CD4-positive, alpha-beta T cell treated with Interleukin-6 for 4 hours (primary cell): ENCODE measurements around the gene KIF6.
"Not testable (repeated sequence)": the region's sequence is repeated elsewhere in the genome, so short reads cannot be mapped to it uniquely, and the experiment has no call there.

Source experiments
- DNase-seq: peaks from one replicate; pipeline ENCODE4 v3.0.0-alpha.2; 2020; ENCODE audit warnings: mixed read lengths

KIF6 gene, protein sequence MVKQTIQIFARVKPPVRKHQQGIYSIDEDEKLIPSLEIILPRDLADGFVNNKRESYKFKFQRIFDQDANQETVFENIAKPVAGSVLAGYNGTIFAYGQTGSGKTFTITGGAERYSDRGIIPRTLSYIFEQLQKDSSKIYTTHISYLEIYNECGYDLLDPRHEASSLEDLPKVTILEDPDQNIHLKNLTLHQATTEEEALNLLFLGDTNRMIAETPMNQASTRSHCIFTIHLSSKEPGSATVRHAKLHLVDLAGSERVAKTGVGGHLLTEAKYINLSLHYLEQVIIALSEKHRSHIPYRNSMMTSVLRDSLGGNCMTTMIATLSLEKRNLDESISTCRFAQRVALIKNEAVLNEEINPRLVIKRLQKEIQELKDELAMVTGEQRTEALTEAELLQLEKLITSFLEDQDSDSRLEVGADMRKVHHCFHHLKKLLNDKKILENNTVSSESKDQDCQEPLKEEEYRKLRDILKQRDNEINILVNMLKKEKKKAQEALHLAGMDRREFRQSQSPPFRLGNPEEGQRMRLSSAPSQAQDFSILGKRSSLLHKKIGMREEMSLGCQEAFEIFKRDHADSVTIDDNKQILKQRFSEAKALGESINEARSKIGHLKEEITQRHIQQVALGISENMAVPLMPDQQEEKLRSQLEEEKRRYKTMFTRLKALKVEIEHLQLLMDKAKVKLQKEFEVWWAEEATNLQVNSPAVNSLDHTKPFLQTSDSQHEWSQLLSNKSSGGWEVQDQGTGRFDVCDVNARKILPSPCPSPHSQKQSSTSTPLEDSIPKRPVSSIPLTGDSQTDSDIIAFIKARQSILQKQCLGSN

DNA sequence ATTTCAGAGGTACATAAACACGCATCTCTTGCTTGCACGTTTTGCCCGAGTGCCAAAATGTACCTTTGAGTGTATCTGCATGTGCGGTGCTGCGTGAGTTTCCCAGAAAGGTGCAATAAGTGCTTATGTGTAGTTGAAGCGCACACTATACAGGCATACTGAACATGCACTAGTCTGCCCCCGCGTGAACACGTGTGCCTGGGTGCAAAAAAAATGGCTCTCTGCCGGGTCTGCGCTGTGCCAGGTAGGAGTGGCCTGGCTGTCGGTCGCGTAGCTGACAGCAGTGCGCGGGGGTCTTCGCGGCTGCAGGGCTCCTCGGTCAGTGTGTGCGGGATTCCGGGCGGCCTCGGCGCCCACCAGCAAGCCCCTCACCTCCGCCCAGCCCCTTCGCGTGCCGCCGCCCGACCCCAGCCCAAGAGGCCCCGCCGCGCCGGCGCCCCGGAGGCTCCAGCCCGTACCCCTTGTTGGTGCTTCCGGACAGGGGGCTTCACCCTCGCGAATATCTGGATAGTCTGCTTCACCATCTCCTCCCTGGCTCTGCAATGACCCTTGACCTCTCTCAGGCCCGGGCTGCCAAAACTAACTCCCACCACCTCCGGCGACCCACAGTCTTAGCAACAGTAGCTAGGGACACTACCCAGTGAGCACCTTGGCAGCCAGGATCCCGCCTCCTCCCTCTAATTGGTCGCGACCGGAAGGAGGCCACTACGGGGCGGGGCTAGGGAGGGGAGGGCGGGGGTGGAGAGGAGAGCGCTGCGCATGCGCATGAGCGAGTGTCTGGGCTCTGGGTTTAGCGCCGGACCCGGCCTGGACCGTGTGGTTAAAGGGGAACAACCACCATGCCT, at the start of gene KIF6:
Gene KIF6 (minus strand): TSS at position 622 of the 845 bp plus-strand sequence. CDS start 98 bp downstream, at position 524.
- DNase-seq, result peak; percentile 86

DNA sequence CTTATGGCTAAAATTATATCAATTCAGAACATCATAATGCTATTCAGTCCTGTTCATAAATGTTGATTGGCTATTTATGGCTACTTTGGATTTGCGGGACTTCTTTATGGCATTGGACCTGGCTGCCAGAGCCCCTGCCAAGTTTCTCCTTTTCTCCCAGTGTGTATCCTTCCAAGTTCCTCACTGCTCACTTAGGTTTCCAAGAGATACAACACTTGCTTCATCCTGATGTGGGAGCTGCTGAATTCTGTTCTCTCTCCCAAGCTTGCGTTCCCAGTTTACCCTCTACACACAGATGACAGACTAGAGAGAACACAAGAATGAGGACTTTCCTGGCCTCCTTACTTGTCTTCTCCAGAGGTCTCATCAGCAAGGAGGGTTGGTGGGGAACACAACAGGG, 48.6 kb upstream of the KIF6 start:
- no peak for DNase-seq

DNA sequence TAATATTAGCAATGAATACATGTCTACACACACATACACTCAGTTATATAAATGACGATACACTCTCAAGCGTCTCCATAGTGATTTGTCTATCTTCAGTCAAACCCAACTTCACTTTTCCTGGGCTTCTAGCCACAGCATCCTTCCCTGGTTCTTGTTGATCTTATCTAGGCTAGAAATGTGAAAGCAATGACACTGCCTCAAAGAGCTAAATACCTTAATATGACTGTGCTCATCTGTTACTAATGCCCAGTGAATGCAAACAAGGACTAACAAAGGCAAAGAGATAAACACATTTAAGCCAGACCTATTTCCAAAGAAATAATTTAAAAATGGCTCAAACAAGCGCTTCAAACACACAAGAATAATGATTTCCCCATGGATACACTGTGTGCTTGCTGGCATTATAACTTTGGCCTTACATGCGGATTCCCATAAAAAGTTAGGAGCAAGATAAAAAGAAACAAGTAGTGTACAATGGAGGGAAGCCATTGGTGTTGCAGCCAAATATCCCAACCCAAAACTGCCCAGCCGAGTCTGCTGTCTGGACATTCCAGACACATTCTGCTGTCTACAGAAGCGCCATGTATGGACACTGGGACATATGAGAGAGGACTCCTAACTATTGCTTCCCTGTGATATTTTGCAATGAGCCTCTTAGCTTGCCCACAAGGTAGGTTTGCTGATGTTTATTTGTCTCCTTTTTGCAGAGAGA, 47.5 kb upstream of the KIF6 start:
- DNase-seq, result no peak

DNA sequence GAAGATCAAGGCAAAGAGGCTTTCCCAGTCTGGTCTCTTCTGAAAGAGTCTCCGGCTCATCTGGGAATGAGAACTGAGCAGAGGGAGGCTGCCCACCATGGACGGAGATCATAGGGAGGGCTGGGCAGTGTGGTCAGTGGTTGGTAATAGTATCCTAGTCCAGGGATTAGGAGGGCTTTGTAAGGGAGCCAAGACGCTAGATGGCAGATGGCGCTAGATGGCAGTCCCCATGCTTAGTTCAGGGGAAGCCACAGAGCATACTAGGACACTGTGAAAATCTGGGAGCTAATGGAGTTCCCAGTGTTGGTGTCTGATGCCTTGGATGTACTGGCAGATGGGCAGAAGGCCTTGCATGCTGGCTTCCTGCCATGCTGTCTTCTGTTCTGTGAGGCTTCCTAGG, 45.2 kb upstream of the KIF6 start:
- no peak for DNase-seq

DNA sequence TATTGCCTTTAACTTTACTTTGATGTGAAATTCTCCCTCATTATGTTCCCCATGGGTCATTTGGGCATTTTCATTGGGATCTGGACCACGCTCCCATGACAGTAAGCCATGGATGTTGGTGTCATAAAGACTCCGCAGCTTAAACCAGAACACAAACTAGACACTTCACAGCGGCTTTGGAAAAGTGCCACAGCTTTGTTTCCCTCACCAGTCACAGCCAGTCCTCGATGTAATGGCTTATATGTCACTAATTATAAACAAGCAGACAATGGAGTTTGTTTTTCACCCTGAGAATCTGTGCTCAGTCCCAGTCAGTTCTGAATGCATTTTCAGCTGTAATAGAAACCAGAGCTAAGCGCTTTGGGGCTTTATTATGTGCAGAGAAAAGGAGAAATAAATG, 43.8 kb upstream of the KIF6 start:
- DNase-seq, result no peak

DNA sequence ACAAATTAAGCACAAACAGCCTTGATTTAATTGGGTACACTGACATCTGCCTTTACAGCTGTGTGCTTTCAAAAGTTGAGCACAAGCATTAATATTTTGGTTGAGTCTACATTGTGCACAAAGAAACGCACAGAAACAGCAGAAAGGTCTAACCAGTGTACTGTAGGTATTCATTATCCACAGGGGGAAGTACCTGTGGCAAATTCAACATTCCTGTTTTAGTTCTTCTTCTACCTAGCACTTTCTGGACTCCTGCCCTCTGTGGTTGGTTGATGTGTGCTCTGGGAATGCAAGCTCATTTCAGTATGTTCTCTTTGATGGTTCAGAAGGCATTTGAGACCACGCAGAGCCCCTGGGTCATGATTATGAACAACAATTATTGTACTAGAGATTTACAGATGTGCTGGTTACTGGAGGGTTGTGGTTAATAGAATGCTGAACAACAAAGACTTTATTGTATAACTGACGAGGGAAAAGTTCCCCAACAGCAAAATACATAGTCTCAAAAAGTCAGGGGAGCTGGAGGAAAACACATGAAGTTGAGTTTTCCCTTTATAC, 40.4 kb upstream of the KIF6 start:
- no peak for DNase-seq

DNA sequence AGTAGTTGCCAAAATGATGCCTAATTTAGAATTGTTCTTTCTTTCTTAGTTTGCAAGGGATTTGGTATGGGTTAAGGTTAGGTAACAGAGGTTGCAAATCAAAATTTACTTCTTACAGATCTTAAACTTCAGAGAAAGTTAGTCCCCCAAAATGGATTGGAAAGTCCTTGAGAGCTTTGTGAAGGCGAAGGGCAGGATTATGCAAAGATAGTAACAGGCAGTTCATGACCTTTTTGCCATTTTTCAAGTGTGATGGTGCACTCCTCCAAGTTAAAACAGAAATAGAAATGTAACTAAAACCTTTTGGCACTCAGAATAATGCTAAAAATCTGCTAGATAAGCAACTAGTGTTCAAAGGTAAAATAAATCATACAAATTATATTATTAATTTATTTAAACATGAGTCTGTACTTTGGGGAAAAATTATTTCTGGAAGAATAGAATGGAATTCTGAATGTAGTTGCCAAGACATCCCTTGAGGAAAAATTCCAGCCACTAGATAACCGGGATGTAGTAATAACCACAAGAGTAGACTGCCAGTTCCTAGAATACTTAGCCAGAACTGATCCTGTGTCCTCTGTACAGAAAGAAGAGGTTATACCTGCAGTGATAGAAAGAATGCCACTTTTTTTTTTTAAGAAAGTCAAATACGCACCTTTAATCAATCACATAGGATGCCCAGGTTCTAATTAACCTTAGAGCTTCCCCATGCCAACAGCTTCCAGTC, 35.2 kb upstream of the KIF6 start:
- DNase-seq, result no peak

DNA sequence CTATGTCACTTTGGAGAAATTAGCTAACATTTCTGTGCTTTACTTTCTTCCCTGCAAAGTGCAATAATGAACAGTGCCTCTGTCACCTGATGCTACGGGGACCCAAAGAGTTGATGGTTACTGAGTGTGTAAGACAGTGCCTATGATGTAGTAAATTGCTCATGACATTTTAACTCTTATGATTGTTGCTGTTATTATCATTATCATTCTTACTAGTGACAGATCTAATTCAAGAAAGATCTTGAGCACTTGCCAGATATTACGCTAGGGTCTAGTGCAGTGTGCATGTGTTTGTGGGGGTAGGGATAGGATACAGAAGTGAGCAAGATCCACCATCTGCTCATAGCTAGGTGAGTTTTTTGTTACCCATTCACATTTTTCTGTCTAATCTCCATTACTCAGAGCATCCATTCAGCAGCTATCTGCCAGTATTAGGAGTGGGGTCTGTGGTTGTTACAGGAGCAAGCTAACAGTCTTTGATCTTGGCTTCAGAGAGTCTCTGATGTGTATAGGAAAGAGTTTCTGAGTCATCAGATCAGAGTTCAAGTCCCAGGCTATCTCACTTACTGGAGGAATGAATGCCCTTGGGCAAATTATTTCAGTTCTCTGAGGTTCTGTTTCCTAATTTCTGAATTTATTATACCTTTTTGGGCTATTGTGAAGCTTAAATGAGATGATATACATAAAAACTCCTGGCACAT, 33.8 kb upstream of the KIF6 start:
- no peak for DNase-seq

DNA sequence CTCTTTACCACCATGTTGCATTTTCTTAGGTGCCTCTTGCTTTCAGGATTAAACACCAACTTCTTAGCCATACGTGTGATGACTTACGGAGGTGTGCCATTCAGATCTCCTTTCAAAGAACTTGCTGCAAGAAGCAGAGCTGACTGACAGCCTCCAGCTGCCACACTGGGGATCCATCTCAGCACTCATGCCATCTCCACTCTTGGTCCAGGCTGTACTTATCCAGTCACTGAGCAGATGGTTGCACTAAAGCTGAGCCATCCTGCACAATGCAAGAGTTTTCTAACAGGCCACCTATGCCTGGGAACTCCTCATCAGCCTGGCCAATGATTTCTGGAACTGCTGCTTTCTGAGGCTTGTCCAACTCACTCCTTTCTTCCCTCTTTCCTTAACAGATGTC, 31.4 kb upstream of the KIF6 start:
- DNase-seq, result no peak

DNA sequence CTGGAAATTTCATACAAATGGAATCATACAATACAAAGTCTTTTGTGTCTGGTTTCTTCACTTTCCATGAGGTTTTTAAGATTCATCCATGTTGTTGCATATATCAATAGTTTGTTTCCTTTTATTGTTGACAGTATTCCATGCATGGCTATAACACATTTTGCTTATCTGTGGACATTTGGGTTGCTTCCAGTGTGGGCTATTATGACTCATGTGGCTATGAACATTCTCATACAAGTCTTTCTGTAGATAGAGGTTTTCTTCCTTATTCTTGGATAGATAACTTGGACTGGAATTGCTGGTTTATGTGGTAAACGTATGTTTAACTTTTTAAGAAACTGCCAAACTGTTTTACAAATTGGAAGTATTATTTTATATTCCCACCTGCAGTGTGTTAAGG, 30.0 kb upstream of the KIF6 start:
- no peak for DNase-seq

DNA sequence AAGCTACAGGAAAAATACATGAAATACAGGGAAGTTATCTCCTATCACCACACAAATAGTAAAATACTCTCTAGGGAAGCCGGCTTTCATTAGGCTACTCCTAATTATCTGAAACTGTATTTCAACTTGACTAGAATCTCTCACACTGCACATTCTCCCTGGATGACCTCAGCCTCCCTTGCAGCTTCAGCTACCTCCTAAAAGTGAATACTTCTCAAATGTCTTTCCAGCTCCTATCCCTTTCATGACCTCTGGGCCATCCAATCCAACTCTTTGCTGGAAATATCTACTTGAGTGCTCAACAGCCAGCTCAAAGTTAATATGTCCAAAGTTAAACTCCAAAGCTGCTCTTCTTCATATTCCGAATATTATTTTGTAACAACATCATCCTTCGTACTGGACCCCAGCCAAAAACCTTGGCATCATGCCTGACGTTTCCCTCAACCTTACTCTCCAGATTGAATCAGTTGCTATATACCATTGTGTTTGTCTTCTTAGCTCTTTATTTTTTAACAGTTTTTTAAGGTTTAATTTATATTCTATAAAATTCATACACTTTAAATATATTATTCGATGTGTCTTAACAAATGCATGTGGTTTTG, 29.4 kb upstream of the KIF6 start:
- no peak for DNase-seq

DNA sequence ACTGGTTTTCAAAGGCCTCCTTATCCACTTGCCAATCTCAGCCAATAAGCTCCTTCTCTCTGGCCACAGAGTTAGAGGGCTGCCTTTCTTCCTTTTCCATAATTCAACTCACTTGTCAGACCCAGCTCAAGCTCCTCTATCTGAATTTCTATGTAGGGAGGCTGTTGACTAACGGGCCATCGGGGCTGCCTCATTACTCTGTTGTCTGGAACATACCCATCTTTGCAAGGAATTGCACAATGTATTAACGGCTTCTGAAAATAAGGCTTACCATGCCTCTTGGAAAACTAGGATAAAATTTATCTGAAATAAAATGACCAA, 28.5 kb upstream of the KIF6 start:
- no peak for DNase-seq

DNA sequence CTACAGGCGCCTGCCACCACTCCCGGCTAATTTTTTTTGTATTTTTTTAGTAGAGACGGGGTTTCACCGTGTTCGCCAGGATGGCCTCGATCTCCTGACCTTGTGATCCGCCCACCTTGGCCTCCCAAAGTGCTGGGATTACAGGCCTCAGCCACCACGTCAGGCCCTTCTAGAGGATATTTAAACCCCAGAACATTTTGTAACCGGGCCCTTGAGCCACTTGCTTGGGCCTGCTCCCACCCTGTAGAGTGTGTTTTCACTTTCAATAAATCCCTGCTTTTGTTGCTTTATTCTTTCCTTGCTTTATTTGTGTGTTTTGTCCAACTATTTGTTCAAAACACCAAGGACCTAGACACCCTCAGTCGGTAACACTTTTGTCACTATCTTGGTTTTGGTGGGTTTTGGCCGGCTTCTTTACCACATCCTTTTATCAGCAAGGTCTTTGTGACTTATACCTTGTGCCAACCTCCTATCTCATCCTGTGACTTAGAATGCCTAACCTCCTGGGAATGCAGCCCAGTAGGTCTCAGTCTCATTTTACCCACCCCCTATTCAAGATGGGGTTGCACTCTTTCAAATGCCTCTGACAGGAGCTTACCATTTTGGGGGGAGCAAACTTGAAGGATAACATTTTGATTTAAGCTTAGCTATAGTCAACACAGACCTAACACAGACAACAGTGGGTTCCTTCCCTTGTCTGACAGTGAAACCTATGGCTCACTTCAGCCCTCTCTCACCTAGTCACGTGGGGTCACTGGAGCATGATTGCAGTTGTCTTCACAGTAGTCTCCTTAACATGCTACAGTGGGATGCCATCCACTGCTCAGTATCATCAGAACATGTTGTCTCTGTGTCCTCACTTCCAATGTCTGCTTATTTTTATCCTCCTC, 27.9 kb upstream of the KIF6 start:
- DNase-seq, result no peak

DNA sequence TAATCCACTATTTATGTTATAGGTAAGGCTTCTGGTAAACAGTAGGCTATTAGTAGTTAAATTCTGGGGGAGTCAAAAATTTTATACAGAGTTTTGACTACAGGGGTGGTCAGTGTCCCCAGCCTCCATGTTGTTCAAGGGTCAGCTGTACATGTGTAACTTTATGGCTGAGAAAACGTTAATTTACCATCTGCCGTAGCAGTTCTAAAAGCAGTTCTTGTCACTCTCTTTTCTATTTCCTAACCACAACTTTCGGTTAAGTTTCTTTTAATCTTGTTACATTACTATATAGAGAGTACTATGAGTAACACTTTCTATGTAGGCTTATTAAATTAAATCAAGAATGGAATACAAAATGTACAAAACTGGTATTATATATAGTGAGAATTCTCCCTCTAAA, 21.6 kb upstream of the KIF6 start:
- DNase-seq, result no peak

DNA sequence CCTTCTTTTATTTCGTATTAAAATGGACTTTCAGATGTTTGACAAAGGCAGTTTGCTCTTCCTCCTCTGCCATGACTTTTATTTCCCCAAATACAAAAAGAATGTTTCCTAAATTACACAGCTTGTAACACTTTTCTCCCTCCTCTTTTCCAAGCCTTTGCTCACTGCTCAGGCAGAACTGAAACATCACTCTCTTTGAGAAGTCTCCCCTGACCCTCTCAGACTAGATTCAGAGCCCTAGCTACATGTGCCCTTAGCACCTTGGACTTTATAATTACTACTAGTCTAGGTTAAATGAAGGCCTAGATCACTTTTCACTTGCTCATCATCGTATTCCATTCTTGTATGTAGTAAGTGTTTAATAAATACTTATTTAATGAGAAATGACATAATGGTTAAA, 8.5 kb upstream of the KIF6 start:
- DNase-seq, result no peak

DNA sequence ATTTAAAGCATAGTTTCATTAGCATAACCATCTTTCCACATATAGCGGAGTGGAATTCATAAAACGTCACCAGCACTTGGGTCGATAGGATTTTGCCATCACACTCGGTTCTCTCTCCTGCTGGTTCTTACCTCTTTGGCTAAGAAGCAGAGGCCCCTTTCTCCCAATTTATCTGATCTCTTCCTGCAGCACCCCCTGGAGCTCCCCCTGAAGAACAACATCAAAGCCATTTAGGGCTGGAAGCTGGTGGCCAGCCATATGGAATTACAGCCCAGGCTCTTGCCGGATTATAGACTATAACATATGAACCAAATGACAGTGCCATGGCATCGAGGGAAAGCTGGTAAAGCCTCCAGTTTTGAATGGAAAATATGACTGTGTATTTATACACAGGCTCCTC, 6.4 kb upstream of the KIF6 start:
- DNase-seq, result no peak

DNA sequence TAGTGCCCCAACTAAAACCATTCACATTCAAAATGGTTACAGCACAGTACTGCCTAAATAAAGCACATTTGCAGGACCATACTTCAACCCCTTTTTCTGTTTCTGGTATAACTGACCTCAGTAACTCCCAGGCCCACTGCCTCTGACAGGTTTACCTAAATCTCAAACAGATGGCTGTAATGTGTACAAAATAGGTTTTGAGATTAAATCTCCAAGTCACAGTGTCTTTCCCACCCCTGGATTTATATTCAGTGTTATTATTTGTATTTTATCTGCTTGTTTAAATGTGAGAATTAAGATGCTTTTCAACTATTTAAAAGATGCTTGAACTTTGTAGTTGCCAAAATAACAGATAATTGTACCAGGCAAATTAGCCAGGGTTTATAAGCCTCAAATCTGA, 4.7 kb upstream of the KIF6 start:
- no peak for DNase-seq

DNA sequence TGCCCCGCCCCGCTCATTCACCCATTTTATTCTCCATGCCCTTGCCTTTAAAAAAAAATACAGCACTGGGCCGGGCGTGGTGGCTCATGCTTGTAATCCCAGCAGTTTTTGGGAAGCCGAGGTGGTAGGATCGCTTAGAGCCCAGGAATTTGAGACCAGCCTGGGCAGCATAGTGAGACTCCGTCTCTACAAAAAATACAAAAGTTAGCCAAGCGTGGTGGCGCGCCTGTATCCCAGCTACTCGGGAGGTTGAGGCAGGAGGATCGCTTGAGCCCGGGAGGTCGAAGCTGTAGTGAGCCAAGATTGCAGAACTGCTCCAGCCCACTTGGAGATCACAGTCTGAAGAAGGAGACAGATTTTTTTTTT, 407 bp upstream of the KIF6 start:
- DNase-seq, result no peak

DNA sequence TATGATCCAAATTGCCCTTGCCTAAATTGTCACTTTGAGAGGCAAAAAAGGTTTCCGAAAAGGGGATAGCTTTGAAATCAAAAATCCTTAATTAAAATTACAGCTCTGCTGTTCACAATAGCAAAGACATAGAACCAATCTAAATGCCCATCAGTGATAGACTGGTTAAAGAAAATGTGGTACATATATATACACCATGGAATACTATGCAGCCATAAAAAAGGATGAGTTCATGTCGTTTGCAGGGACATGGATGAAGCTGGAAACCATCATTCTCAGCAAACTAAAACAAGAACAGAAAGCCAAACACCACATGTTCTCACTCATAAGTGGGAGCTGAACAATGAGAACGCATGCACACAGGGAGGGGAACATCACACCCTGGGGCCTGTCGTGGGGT, 1.9 kb downstream of the KIF6 start:
- DNase-seq, result not testable (repeated sequence)

DNA sequence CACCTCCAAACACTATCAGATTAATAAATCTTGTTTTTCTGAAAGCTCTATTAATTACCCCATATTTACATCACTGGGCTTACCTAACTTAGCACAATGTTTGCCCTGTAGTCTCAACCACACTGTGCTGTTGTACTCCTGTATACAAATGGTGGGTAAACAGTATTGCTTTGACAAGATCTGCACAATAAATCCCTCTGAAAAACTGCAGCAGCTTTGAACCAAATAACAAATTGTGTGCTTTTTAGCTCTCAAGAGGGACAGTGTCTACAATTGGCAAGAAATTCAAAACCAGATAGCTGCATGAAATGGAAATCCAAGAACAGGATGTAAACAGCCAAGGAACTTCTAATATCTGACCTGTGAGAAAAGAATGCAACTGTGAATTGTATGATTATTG, 10.4 kb downstream of the KIF6 start:
- no peak for DNase-seq
